Lower leg skin (tissue), 4 donors: ENCODE data around the gene PRRC2C. TPM values are rescaled to one million over a fixed set of nuclear protein-coding genes. Genes with fewer than 3 reads are reported as not detected.
"Not testable (repeated sequence)": the region's sequence is repeated elsewhere in the genome, so short reads cannot be mapped to it uniquely, and the experiment has no call there.

Experiments
- DNase-seq, 2 donors: peaks; one replicate each; pipeline ENCODE4 v3.0.0-alpha.2; 2019; ENCODE audit warnings: low spot score in 2 of 2
- H3K4me3 ChIP-seq: fragments of 200-600 bp; sonication (generic); 2 replicates; pipeline ENCODE4 v1.5.1; 2017; ENCODE audit warnings: mild to moderate bottlenecking, low read depth; ENCODE audit not compliant: poor library complexity, severe bottlenecking
- CTCF ChIP-seq, 3 donors: fragments of 450-650 bp; IDR thresholded peaks; one replicate each; pipeline ENCODE4 v1.5.1; 2016; ENCODE audit warnings: antibody characterized with exemption in 3 of 3, mild to moderate bottlenecking in 3 of 3, moderate library complexity in 2 of 3
- POLR2A ChIP-seq, 2 donors: fragments of 450-650 bp; IDR thresholded peaks; one replicate each; pipeline ENCODE4 v1.6.1; 2016 to 2017; ENCODE audit warnings: antibody characterized with exemption in 2 of 2, mild to moderate bottlenecking in 1 of 2, moderate library complexity in 1 of 2
- WGBS, 2 donors: methylation state at CpG; one replicate each; pipeline ENCODE4 v1.1.5; 2018; 5-methylcytosine and 5-hydroxymethylcytosine counted together
- intact Hi-C: fragments of 100-400 bp; cut with DNase I; formaldehyde crosslinking; loops from one replicate; pipeline ENCODE4 v1.15.0; 2023; ENCODE audit warnings: low total_unique reads
- total RNA-seq, 4 donors: library from RNA; depleted of rRNA; stranded (reverse); fragments of >200 nt; gene quantifications; one replicate each; pipeline ENCODE4 v1.1.0, GENCODE V29; 2016

The PRRC2C gene
- total RNA-seq, 4 donors from 2014 or later: 68.6 to 93.4 (median 83.1) TPM

GRCh38 chr1:171600862-171601261, 115.5 kb downstream of the PRRC2C start:
- WGBS, 2 donors: 93 to 96% methylated on average over 13 of the region's 13 CpGs
- no peak for DNase-seq
- no peak overlapping the region for H3K4me3 ChIP-seq
- intact Hi-C loops: no loop called here
- TF ChIP-seq POLR2A (IDR thresholded peaks at IDR 0.05): no peak

GRCh38 chr1:171603042-171603441, 117.7 kb downstream of the PRRC2C start:
- intact Hi-C loops, DNase-seq, H3K4me3 ChIP-seq: not testable (repeated sequence)
- 80 to 86% methylated on average over 6 of the region's 6 CpGs for WGBS, 2 donors

DNA sequence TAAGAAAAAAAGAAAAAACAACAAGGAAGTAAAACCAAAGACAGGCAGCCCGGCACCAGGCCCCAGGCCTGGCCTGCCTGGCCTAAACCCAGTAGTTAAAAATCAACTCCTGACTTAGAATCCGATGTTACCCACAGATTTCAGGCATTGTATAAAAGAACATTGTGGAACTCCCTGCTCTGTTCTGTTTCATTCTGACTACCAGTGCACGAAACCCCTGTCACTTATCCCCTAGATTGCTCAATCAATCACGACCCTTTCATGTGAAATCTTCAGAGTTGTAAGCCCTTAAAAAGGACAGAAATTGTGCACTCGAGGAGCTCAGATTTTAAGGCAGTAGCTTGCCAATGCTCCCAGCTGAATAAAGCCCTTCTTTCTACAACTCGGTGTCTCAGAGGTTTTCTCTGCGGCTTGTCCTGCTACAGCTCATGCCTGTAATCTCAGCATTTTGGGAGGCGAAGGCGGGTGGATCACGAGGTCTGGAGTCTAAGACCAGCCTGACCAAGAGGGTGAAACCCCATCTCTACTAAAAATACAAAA, 121.1 kb downstream of the PRRC2C start:
- intact Hi-C loops: no loop called here
- WGBS, 2 donors: 75 to 83% methylated on average over 10 of the region's 10 CpGs
- TF ChIP-seq POLR2A (IDR thresholded peaks at IDR 0.05): no peak
- H3K4me3 ChIP-seq: no peak overlapping the region
- DNase-seq: no peak

DNA sequence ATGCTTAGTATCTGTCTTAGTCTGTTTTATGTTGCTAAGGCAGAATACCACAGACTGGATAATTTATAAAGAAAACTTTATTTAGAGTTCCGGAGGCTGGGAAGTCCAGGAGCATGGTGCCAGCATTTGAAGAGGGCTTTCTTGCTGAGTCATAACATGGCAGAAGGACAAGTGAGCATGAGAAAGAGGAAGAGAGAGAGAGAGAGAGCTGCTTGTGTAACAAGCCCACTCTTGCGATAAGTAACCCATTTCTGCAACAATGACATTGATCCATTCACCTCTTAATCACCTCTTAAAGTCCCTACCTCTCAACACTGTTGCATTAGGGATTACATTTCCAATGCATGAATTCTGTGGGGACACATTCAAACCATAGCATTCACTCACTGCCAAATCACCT, 125.1 kb downstream of the PRRC2C start:
- intact Hi-C loops: no loop called here
- DNase-seq: no peak
- H3K4me3 ChIP-seq: no peak overlapping the region
- TF ChIP-seq CTCF (IDR thresholded peaks at IDR 0.05): no peak
- TF ChIP-seq POLR2A (IDR thresholded peaks at IDR 0.05): no peak
- WGBS, 2 donors: 75 to 88% methylated on average over 2 of the region's 2 CpGs

DNA sequence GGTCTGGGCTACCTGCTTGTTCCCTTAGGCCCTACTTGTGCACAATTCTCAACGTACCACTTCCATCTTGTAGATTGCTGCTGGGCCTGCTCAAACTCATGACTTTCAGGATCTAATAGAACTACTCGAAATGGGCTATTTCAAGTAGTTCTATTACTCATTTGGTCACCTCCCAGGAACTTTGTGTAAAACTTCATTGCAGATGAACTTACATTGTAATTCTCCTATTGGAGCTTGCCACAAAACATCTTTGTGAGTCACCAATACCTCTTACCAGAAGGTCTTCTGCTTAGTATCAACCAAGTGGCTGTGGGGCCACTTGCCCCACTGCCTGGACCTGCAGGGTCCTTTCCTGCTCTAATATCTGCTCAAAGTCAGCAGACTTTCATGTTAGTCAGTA, 126.0 kb downstream of the PRRC2C start:
- H3K4me3 ChIP-seq: no peak overlapping the region
- TF ChIP-seq POLR2A (IDR thresholded peaks at IDR 0.05): no peak
- TF ChIP-seq CTCF (IDR thresholded peaks at IDR 0.05): no peak
- 79 to 84% methylated on average over 2 of the region's 2 CpGs for WGBS, 2 donors
- DNase-seq: no peak
- intact Hi-C loops: no loop called here

DNA sequence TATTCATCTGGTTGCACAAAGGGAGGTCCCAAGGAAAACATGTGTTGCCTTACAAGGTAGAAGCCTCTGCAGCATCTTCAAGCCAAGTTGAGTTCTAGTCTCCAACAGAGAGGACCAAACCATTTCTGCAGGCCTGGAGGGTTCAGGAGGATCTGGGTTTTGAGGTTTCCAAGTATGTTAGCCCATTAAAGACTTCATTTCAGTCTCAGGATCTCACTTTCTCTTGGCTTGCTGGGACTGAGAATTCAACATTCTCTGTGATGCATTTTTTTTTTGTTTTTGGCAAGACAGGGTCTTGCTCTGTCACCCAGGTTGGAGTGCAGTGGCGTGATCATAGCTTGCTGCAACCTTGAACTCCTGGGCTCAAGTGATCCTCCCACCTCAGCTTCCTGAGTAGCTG, 128.0 kb downstream of the PRRC2C start:
- intact Hi-C loops: no loop called here
- TF ChIP-seq POLR2A (IDR thresholded peaks at IDR 0.05): no peak
- TF ChIP-seq CTCF (IDR thresholded peaks at IDR 0.05): no peak
- 86 to 95% methylated on average over 1 of the region's 1 CpG for WGBS, 2 donors
- H3K4me3 ChIP-seq: no peak overlapping the region
- no peak for DNase-seq

DNA sequence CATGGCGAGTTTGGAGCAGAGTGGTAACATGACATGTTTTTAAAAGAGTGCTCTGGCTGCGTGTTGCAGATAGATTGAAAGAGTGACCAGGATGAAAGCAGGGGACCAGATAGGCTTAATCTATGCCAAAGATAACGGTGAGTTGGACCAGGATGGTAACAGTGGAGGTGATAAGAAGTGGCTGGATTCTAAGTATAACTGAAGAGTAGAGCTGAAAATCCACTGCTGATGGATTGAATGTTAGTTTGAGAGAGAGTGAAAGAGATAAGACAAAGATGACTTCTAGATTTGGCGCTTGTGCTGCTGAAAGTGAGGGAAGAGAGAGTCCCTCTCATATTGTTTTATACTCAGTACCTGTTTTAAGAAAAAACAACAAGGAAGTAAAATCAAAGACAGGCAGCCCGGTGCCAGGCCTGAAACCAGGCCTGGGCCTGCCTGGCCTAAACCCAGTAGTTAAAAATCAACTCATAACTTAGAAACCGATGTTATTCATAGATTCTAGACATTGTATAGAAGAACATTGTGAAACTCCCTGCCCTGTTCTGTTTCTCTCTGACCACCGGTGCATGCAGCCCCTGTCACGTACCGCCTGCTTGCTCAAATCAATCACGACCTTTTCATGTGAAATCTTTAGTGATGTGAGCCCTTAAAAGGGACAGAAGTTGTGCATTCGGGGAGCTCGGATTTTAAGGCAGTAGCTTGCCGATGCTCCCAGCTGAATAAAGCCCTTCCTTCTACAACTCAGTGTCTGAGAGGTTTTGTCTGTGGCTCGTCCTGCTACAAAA, 130.0 kb downstream of the PRRC2C start:
- DNase-seq, intact Hi-C loops, H3K4me3 ChIP-seq: not testable (repeated sequence)
- WGBS, 2 donors: 83 to 84% methylated on average over 14 of the region's 14 CpGs

- intact Hi-C loops: no loop called here
- no peak overlapping the region for H3K4me3 ChIP-seq
- WGBS, 2 donors: 85 to 96% methylated on average over 2 of the region's 2 CpGs
- no peak for DNase-seq
- no peak for TF ChIP-seq POLR2A (IDR thresholded peaks at IDR 0.05)
- no peak for TF ChIP-seq CTCF (IDR thresholded peaks at IDR 0.05)
These were observed 131.3 kb downstream of the PRRC2C start for GRCh38 chr1:171616586-171616985.
